OCI-LY7 (cell line): ENCODE data around the gene RFPL4A. TPM values are rescaled to one million over a fixed set of nuclear protein-coding genes. Genes with fewer than 3 reads are reported as not detected.

Source experiments
- BruUV-seq: library from RNA; stranded (reverse); fragments of 400-500 nt; replicated peaks from 2 replicates; lab custom pipeline; 2021; lab: Mats Ljungman, UMichigan
- CTCF ChIA-PET: fragments of 300-600 bp; sonication (Branson Sonifier 250); formaldehyde crosslinking; loops from one replicate; lab custom pipeline; 2022; ENCODE audit warnings: antibody characterized with exemption; ENCODE audit not compliant: unreplicated experiment; lab: Charles Lee
- POLR2A ChIA-PET: fragments of 300-600 bp; sonication (Branson Sonifier 250); formaldehyde crosslinking; loops from one replicate; lab custom pipeline; 2022; ENCODE audit warnings: antibody characterized with exemption; lab: Charles Lee
- DNase-seq: peaks from one replicate; pipeline ENCODE4 v3.0.0-alpha.2; 2015; ENCODE audit warnings: low spot score
- H2AFZ ChIP-seq: fragments of 200-600 bp; sonication (generic), shearing (Covaris generic); 2 replicates; pipeline ENCODE4 v1.6.1; 2014; ENCODE audit warnings: mild to moderate bottlenecking, antibody characterized with exemption, low read length, moderate library complexity
- H3K27ac ChIP-seq: fragments of 200-600 bp; sonication (generic); 2 replicates; pipeline ENCODE4 v1.5.1; 2014; ENCODE audit warnings: mixed run types, low read depth, mild to moderate bottlenecking, moderate library complexity, low read length, inconsistent platforms; ENCODE audit not compliant: poor library complexity, severe bottlenecking
- H3K36me3 ChIP-seq: fragments of 200-600 bp; sonication (generic); 2 replicates; pipeline ENCODE4 v1.6.1; 2014; ENCODE audit warnings: mild to moderate bottlenecking, antibody characterized with exemption, low read length, moderate library complexity, mixed read lengths; ENCODE audit not compliant: insufficient read depth
- H3K4me1 ChIP-seq: fragments of 200-600 bp; sonication (generic); 2 replicates; pipeline ENCODE4 v1.5.1; 2014; ENCODE audit warnings: mild to moderate bottlenecking, low read length; ENCODE audit not compliant: insufficient read depth, poor library complexity, severe bottlenecking
- H3K4me2 ChIP-seq: fragments of 200-600 bp; sonication (generic); 2 replicates; pipeline ENCODE4 v1.6.1; 2014; ENCODE audit warnings: mild to moderate bottlenecking, low read length
- H3K4me3 ChIP-seq: fragments of 200-600 bp; sonication (generic); 2 replicates; pipeline ENCODE4 v1.5.1; 2014; ENCODE audit warnings: mild to moderate bottlenecking, low read depth, low read length; ENCODE audit not compliant: poor library complexity, severe bottlenecking
- H3K79me2 ChIP-seq: fragments of 200-600 bp; sonication (generic); 2 replicates; pipeline ENCODE4 v1.6.1; 2016; ENCODE audit warnings: low read depth, mild to moderate bottlenecking, low read length, moderate library complexity, mixed read lengths; ENCODE audit not compliant: insufficient read depth
- H3K9me2 ChIP-seq: fragments of 200-600 bp; sonication (generic); 2 replicates; pipeline ENCODE4 v1.6.1; 2016; ENCODE audit warnings: mild to moderate bottlenecking, low read length, mixed read lengths; ENCODE audit not compliant: insufficient read depth
- H3K9me3 ChIP-seq: fragments of 200-600 bp; sonication (generic); 2 replicates; pipeline ENCODE4 v1.6.1; 2014; ENCODE audit warnings: mild to moderate bottlenecking, mixed run types, low read length, mixed read lengths
- H4K20me1 ChIP-seq: fragments of 200-600 bp; sonication (generic); 2 replicates; pipeline ENCODE4 v1.6.1; 2014; ENCODE audit warnings: mild to moderate bottlenecking, antibody characterized with exemption, low read length, moderate library complexity, mixed read lengths; ENCODE audit not compliant: insufficient read depth
- CTCF ChIP-seq: fragments of 200-600 bp; sonication (generic); conservative IDR thresholded peaks from 2 replicates; pipeline ENCODE4 v1.5.1; 2014; ENCODE audit warnings: mild to moderate bottlenecking, antibody characterized with exemption, low read length, moderate library complexity, mixed read lengths
- EZH2phosphoT487 ChIP-seq: fragments of 200-600 bp; sonication (generic); IDR thresholded peaks from 2 replicates; pipeline ENCODE4 v1.6.1; 2018; ENCODE audit warnings: low read depth, borderline replicate concordance, mild to moderate bottlenecking, mixed run types, antibody characterized with exemption, low read length, moderate library complexity, mixed read lengths
- intact Hi-C: fragments of 100-400 bp; cut with micrococcal nuclease; formaldehyde crosslinking; loops from one replicate; pipeline ENCODE4 v1.10.0; 2022; ENCODE audit not compliant: unreplicated experiment
- total RNA-seq, 2 experiments: library from RNA; depleted of rRNA in 1 of 2; stranded (reverse); fragments of >200 nt in 1 of 2; shearing (Covaris generic) in 1 of 2; gene quantifications; 2 replicates each; pipeline ENCODE4 v1.2.3, GENCODE V29; 2014 to 2022

Gene RFPL4A
- total RNA-seq, 2 experiments from 2014 or later = not detected

GRCh38 chr19:55720214-55720746, 38.6 kb upstream of the RFPL4A start:
- H3K9me2 ChIP-seq = no peaks in the 10 kb centered on the region
- H3K4me2 ChIP-seq = no peak overlapping the region
- no peaks in the 10 kb centered on the region for H4K20me1 ChIP-seq
- BruUV-seq = no TSS peak
- H3K4me3 ChIP-seq = no peak overlapping the region
- no peak overlapping the region for H2AFZ ChIP-seq
- no peaks in the 10 kb centered on the region for H3K36me3 ChIP-seq
- no peaks in the 10 kb centered on the region for H3K4me1 ChIP-seq
- TF ChIP-seq EZH2phosphoT487 (no peak), CTCF (no peak)
- H3K9me3 ChIP-seq = peaks cover 10% of the 10 kb centered on the region; the same call in 1 of the 2 replicates
- POLR2A ChIA-PET = no interaction called here
- no peaks in the 10 kb centered on the region for H3K79me2 ChIP-seq
- intact Hi-C loops = no loop called here
- no peak overlapping the region for H3K27ac ChIP-seq
- DNase-seq = no peak
- CTCF ChIA-PET = no interaction called here

GRCh38 chr19:55720801-55721200, 38.1 kb upstream of the RFPL4A start:
- intact Hi-C loops = no loop called here
- CTCF ChIA-PET = no interaction called here

More at GRCh38 chr19:55720801-55721200, 38.1 kb upstream of the RFPL4A start:
- POLR2A ChIA-PET = no interaction called here
- H3K27ac ChIP-seq = no peak overlapping the region
- H3K4me2 ChIP-seq = no peak overlapping the region
- no peaks in the 10 kb centered on the region for H3K36me3 ChIP-seq
- no peak for TF ChIP-seq CTCF
- no peak for TF ChIP-seq EZH2phosphoT487
- no peaks in the 10 kb centered on the region for H4K20me1 ChIP-seq
- H3K9me3 ChIP-seq = peaks cover 10% of the 10 kb centered on the region; the same call in 1 of the 2 replicates
- BruUV-seq = no TSS peak
- H2AFZ ChIP-seq = no peak overlapping the region
- no peaks in the 10 kb centered on the region for H3K9me2 ChIP-seq
- no peaks in the 10 kb centered on the region for H3K79me2 ChIP-seq
- no peak overlapping the region for H3K4me3 ChIP-seq
- no peak for DNase-seq
- no peaks in the 10 kb centered on the region for H3K4me1 ChIP-seq
